ENCODE results near the gene EPHA2. TPM values are rescaled to one million over a fixed set of nuclear protein-coding genes. Genes with fewer than 3 reads are reported as not detected.

EPHA2 gene
- total RNA-seq, 2 experiments from 2014 or later = 0.15 TPM; not detected in 1

- no peak overlapping the region for H3K4me3 ChIP-seq (ENCODE audit: low read depth, low read length, poor library complexity, severe bottlenecking)
- TF ChIP-seq EZH2phosphoT487 (IDR thresholded peaks at IDR 0.05; ENCODE audit: borderline replicate concordance, low read depth, low read length) (no peak), CTCF (conservative IDR thresholded peaks at IDR 0.05; ENCODE audit: low read length) (no peak)
- H3K9me2 ChIP-seq (ENCODE audit: insufficient read depth, low read length) = no peaks in the 10 kb centered on the region
- no peak overlapping the region for H3K27ac ChIP-seq (ENCODE audit: low read depth, low read length, poor library complexity, severe bottlenecking)
- intact Hi-C loops (cut with micrococcal nuclease; ENCODE audit: unreplicated experiment) = no loop called here
- CTCF ChIA-PET (ENCODE audit: unreplicated experiment) = no interaction called here
- H3K36me3 ChIP-seq (ENCODE audit: insufficient read depth, low read length) = no peaks in the 10 kb centered on the region
- no peak overlapping the region for H3K4me2 ChIP-seq (ENCODE audit: low read length)
- H3K9me3 ChIP-seq (ENCODE audit: low read length) = no peaks in the 10 kb centered on the region
- POLR2A ChIA-PET = no interaction called here
- BruUV-seq (replicated peaks) = no TSS peak
- H2AFZ ChIP-seq (ENCODE audit: low read length) = no peak overlapping the region
- no peaks in the 10 kb centered on the region for H3K79me2 ChIP-seq (ENCODE audit: insufficient read depth, low read depth, low read length)
- DNase-seq (ENCODE audit: low spot score) = no peak
- H4K20me1 ChIP-seq (ENCODE audit: insufficient read depth, low read length) = no peaks in the 10 kb centered on the region; the same call in 1 of the 2 replicates
- H3K4me1 ChIP-seq (ENCODE audit: insufficient read depth, low read length, poor library complexity, severe bottlenecking) = no peaks in the 10 kb centered on the region
Measured at GRCh38 chr1:16146279-16147155, 9.4 kb downstream of the EPHA2 start.

- Histone ChIP-seq H3K4me3 (ENCODE audit: low read depth, low read length, poor library complexity, severe bottlenecking) (no peak overlapping the region), H2AFZ (ENCODE audit: low read length) (no peak overlapping the region), H3K79me2 (ENCODE audit: insufficient read depth, low read depth, low read length) (no peaks in the 10 kb centered on the region), H3K4me1 (ENCODE audit: insufficient read depth, low read length, poor library complexity, severe bottlenecking) (no peaks in the 10 kb centered on the region), H3K36me3 (ENCODE audit: insufficient read depth, low read length) (no peaks in the 10 kb centered on the region), H3K9me2 (ENCODE audit: insufficient read depth, low read length) (no peaks in the 10 kb centered on the region), H3K27ac (ENCODE audit: low read depth, low read length, poor library complexity, severe bottlenecking) (no peak overlapping the region), H4K20me1 (ENCODE audit: insufficient read depth, low read length) (no peaks in the 10 kb centered on the region; the same call in 1 of the 2 replicates), H3K9me3 (ENCODE audit: low read length) (no peaks in the 10 kb centered on the region), H3K4me2 (ENCODE audit: low read length) (no peak overlapping the region)
- DNase-seq (ENCODE audit: low spot score) = no peak
- BruUV-seq (replicated peaks) = no TSS peak
- CTCF ChIA-PET (ENCODE audit: unreplicated experiment) = no interaction called here
- POLR2A ChIA-PET = no interaction called here
- TF ChIP-seq EZH2phosphoT487 (IDR thresholded peaks at IDR 0.05; ENCODE audit: borderline replicate concordance, low read depth, low read length) = no peak
- no peak for TF ChIP-seq CTCF (conservative IDR thresholded peaks at IDR 0.05; ENCODE audit: low read length)
- intact Hi-C loops (cut with micrococcal nuclease; ENCODE audit: unreplicated experiment) = no loop called here
Measured at GRCh38 chr1:16145662-16146278, 10.1 kb downstream of the EPHA2 start.

All from OCI-LY7 (cell line).